Stimulated activated CD8-positive, alpha-beta memory T cell treated with anti-CD3 and anti-CD28 coated beads, Interleukin-15, amount 100 ng/mL, for 24 hours (primary cell): Measurements from ENCODE around the gene FAU.

Experiments used
- DNase-seq: peaks from one replicate; pipeline ENCODE4 v3.0.0-alpha.2; 2020; ENCODE audit warnings: low read depth

The FAU gene

DNA sequence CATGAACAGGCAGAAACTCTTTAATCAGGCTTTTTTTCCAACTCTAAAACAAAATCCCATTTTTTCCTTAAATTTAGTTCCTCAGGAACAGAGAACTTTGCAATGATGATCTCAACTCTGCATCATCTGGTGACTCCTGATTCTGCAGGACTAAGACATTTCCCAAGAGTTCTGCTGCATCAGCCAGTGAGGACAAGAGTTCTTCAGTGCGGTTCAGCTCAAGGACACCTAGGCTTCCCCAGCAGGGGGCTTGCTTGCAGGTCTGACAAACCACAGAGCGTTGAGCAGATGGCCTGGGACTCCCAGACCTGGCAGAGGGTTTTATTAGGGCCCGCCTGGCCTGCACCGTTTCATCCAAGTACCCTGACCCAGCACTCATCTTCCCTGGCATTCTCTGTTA, 44.5 kb downstream of the FAU start:
- no peak for DNase-seq

- DNase-seq, result no peak
Observed at GRCh38 chr11:65072631-65072966, 49.3 kb downstream of the FAU start.

- no peak for DNase-seq
Observed at GRCh38 chr11:65071907-65072630, 49.9 kb downstream of the FAU start.
